Middle frontal gyrus (tissue), 1 donor: ENCODE data around the gene DPY19L2.
"Not testable (repeated sequence)": the region's sequence is repeated elsewhere in the genome, so short reads cannot be mapped to it uniquely, and the experiment has no call there.

Source experiments
- DNase-seq: peaks from one replicate; pipeline ENCODE4 v3.0.0-alpha.2; 2015; ENCODE audit warnings: low spot score; ENCODE audit errors: extremely low spot score

DPY19L2 gene

DNA sequence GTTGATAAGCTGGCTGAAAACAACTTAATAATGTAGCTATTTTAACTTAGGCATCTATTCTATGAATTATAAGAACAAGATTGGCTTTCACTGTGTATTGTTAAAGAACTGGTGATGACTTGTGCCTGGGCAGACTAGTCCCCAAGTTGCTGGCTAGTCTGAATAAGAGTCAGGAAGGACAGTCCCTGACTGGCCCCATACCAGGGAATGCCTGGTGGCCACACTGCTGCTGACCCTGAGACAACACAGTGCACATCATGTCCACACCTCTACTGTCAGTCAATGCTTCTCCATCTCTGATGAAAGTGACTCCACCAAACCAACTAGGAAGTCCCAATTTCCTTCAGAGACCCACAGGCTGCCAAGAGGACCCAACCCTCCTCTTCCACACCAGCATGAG is 130.5 kb downstream of the DPY19L2 start:
- not testable (repeated sequence) for DNase-seq

- not testable (repeated sequence) for DNase-seq
These were observed 138.7 kb downstream of the DPY19L2 start for GRCh38 chr12:63529641-63530040.

DNA sequence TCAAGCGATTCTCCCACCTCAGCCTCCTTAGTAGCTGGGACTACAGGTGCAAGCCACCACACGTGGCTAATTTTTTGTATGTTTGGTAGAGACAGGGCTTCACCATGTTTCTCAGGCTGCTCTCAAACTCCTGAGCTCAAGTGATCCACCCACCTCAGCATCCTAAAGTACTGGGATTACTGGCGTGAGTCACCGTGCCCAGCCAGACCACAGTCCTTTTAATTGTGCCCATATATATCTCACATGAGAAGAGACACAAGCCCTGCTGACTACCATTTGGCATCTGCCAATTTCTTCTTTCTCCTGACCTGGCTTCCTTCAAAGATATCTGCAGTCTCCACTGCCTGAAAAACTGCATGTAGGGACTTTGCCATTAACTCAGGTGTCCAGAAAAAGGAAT is 142.5 kb downstream of the DPY19L2 start:
- DNase-seq, result no peak

- DNase-seq, result no peak
These were observed 146.6 kb downstream of the DPY19L2 start for GRCh38 chr12:63521706-63522105.
